Tibial nerve (tissue), 4 donors: ENCODE results near the gene ZMYM4. TPM values are rescaled to one million over a fixed set of nuclear protein-coding genes. Genes with fewer than 3 reads are reported as not detected.

Experiments
- DNase-seq, 2 donors: peaks; one replicate each; pipeline ENCODE4 v3.0.0-alpha.2; 2019; ENCODE audit warnings: low spot score in 2 of 2
- H3K27ac ChIP-seq, 4 donors: fragments of 200-600 bp; sonication (generic) in 3 of 4; one replicate each; pipeline ENCODE4 v1.5.1; 2017 to 2019; ENCODE audit warnings: mild to moderate bottlenecking in 1 of 4
- H3K27me3 ChIP-seq, 2 donors: fragments of 200-600 bp; sonication (generic) in 1 of 2; one replicate each; pipeline versions ENCODE4 v1.5.1 to v1.6.0; 2017 to 2019
- H3K36me3 ChIP-seq, 3 donors: fragments of 200-600 bp; sonication (generic); one replicate each; pipeline ENCODE4 v1.5.1; 2018 to 2019
- H3K4me1 ChIP-seq, 4 donors: fragments of 200-600 bp; sonication (generic) in 3 of 4; one replicate each; pipeline ENCODE4 v1.5.1; 2017 to 2019
- H3K4me3 ChIP-seq, 4 donors: fragments of 200-600 bp; sonication (generic) in 3 of 4; one replicate each; pipeline ENCODE4 v1.5.1; 2017 to 2019; ENCODE audit warnings: mild to moderate bottlenecking in 1 of 4, moderate library complexity in 1 of 4
- H3K9me3 ChIP-seq, 4 donors: fragments of 200-600 bp; sonication (generic) in 3 of 4; one replicate each; pipeline ENCODE4 v1.5.1; 2017 to 2019
- EP300 ChIP-seq, 2 donors: sonication (generic); formaldehyde crosslinking; IDR thresholded peaks; one replicate each; pipeline ENCODE4 v1.6.1; 2017; ENCODE audit warnings: antibody characterized with exemption in 2 of 2, mild to moderate bottlenecking in 1 of 2
- POLR2A ChIP-seq, 2 donors: fragments of 450-650 bp; IDR thresholded peaks; one replicate each; pipeline ENCODE4 v1.6.1; 2017; ENCODE audit warnings: antibody characterized with exemption in 2 of 2, mild to moderate bottlenecking in 2 of 2, moderate library complexity in 2 of 2
- whole genome bisulfite sequencing, 2 donors: methylation state at CpG; one replicate each; pipeline ENCODE4 v1.1.5; 2018; 5-methylcytosine and 5-hydroxymethylcytosine counted together
- total RNA-seq, 4 donors: library from RNA; depleted of rRNA; stranded (reverse); fragments of >200 nt; gene quantifications; one replicate each; pipeline ENCODE4 v1.1.0, GENCODE V29; 2016
- TF ChIP-seq, protein P1 (sequence below), 5 experiments: fragments of 200-600 bp in 3 of 5; fragments of 450-650 bp in 2 of 5; sonication (generic) in 3 of 5; IDR thresholded peaks; one replicate each; pipeline ENCODE4 v1.5.1; 2016 to 2019; ENCODE audit warnings: antibody characterized with exemption in 5 of 5, mild to moderate bottlenecking in 3 of 5, moderate library complexity in 2 of 5

Gene ZMYM4
- total RNA-seq, 4 donors from 2014 or later, result 22.2 to 38.7 (median 26.5) TPM

DNA sequence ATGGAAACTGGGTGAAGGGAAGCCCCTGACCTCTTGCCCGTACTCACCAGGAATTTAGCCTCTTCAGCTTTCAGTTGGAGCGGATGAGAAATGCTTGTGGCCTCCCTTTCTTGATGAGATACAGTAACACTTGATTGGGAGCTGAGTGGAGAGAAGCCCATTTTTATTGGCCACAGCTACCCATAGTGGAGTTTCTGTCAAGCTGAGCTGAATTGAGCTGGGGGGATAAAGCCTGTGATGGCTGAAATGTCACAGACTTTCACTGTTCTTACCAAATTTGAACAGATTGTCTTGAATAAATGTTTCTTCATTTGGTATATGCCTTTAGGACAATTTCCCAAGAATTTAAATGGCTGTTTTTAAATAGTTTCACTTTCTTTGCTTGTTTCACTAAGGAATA lies 125.9 kb downstream of the ZMYM4 start:
- H3K4me1 ChIP-seq, result no peaks in the 10 kb centered on the region
- 91 to 96% methylated on average over 2 of the region's 2 CpGs for WGBS, 2 donors
- no peaks in the 10 kb centered on the region for H3K9me3 ChIP-seq
- H3K36me3 ChIP-seq, result peaks cover 0 to 87% (median 7%) of the 10 kb centered on the region in 3 donors
- no peaks in the 10 kb centered on the region for H3K27me3 ChIP-seq
- no peak overlapping the region for H3K4me3 ChIP-seq
- no peak overlapping the region for H3K27ac ChIP-seq
- no peak for TF ChIP-seq EP300 (IDR thresholded peaks at IDR 0.05)
- TF ChIP-seq, protein P1, sequence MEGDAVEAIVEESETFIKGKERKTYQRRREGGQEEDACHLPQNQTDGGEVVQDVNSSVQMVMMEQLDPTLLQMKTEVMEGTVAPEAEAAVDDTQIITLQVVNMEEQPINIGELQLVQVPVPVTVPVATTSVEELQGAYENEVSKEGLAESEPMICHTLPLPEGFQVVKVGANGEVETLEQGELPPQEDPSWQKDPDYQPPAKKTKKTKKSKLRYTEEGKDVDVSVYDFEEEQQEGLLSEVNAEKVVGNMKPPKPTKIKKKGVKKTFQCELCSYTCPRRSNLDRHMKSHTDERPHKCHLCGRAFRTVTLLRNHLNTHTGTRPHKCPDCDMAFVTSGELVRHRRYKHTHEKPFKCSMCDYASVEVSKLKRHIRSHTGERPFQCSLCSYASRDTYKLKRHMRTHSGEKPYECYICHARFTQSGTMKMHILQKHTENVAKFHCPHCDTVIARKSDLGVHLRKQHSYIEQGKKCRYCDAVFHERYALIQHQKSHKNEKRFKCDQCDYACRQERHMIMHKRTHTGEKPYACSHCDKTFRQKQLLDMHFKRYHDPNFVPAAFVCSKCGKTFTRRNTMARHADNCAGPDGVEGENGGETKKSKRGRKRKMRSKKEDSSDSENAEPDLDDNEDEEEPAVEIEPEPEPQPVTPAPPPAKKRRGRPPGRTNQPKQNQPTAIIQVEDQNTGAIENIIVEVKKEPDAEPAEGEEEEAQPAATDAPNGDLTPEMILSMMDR (IDR thresholded peaks at IDR 0.05), result no peak
- no peak for TF ChIP-seq POLR2A (IDR thresholded peaks at IDR 0.05)
- no peak for DNase-seq

- no peak for DNase-seq
- Histone ChIP-seq H3K27ac (no peak overlapping the region), H3K4me3 (no peak overlapping the region), H3K9me3 (peaks cover 0 to 19% (median 0%) of the 10 kb centered on the region in 4 donors), H3K36me3 (peaks cover 0 to 97% (median 7%) of the 10 kb centered on the region in 3 donors), H3K4me1 (no peaks in the 10 kb centered on the region), H3K27me3 (no peaks in the 10 kb centered on the region)
- no peak for TF ChIP-seq POLR2A (IDR thresholded peaks at IDR 0.05)
- TF ChIP-seq, protein P1 (IDR thresholded peaks at IDR 0.05), result no peak
- no peak for TF ChIP-seq EP300 (IDR thresholded peaks at IDR 0.05)
- 88 to 92% methylated on average over 3 of the region's 3 CpGs for WGBS, 2 donors
These were observed 130.2 kb downstream of the ZMYM4 start for GRCh38 chr1:35398739-35399138.

- Histone ChIP-seq H3K9me3 (peaks cover 0 to 19% (median 0%) of the 10 kb centered on the region in 4 donors), H3K4me3 (no peak overlapping the region), H3K36me3 (peaks cover 0 to 94% (median 9%) of the 10 kb centered on the region in 3 donors), H3K27ac (no peak overlapping the region), H3K27me3 (no peaks in the 10 kb centered on the region), H3K4me1 (no peaks in the 10 kb centered on the region)
- TF ChIP-seq, protein P1 (IDR thresholded peaks at IDR 0.05), result no peak
- TF ChIP-seq POLR2A (IDR thresholded peaks at IDR 0.05) (no peak), EP300 (IDR thresholded peaks at IDR 0.05) (no peak)
- no peak for DNase-seq
These were observed 132.5 kb downstream of the ZMYM4 start for GRCh38 chr1:35401049-35401448.

DNA sequence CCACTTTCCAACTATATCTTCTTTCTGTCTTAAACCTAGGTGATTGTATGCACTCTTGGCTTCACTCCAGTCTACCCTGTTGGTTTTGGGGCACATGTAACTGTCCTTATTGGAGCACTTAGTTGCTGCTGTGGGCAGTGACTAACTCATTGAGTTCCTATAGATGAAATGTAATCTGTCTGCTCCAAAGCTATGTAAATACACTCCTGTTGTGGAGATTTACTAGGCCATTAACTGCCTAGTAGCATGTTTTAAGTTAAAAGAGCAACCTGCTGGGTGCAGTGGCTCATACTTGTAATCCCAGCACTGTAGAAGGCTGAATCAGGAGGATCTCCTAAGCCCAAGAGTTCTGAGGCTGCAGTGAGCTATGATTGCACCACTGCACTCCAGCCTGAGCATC lies 137.6 kb downstream of the ZMYM4 start:
- Histone ChIP-seq H3K27ac (no peak overlapping the region), H3K36me3 (peaks cover 0 to 95% (median 21%) of the 10 kb centered on the region in 3 donors), H3K9me3 (peaks cover 0 to 14% (median 0%) of the 10 kb centered on the region in 4 donors), H3K27me3 (no peaks in the 10 kb centered on the region), H3K4me1 (no peaks in the 10 kb centered on the region), H3K4me3 (no peak overlapping the region)
- TF ChIP-seq EP300 (IDR thresholded peaks at IDR 0.05) (no peak), POLR2A (IDR thresholded peaks at IDR 0.05) (no peak)
- TF ChIP-seq, protein P1 (IDR thresholded peaks at IDR 0.05), result no peak
- no peak for DNase-seq

- Histone ChIP-seq H3K27me3 (no peaks in the 10 kb centered on the region), H3K4me3 (no peak overlapping the region), H3K4me1 (no peaks in the 10 kb centered on the region), H3K27ac (no peak overlapping the region), H3K9me3 (peaks cover 0 to 6% (median 0%) of the 10 kb centered on the region in 4 donors), H3K36me3 (peaks cover 0 to 79% (median 21%) of the 10 kb centered on the region in 3 donors)
- 93 to 98% methylated on average over 4 of the region's 4 CpGs for WGBS, 2 donors
- no peak for DNase-seq
- TF ChIP-seq, protein P1 (IDR thresholded peaks at IDR 0.05), result no peak
- no peak for TF ChIP-seq POLR2A (IDR thresholded peaks at IDR 0.05)
- no peak for TF ChIP-seq EP300 (IDR thresholded peaks at IDR 0.05)
These were observed 139.2 kb downstream of the ZMYM4 start for GRCh38 chr1:35407743-35408142.
